Spleen (tissue), 7 donors: ENCODE measurements around the gene CAND2.

Experiments
- POLR2A ChIP-seq, 3 donors: fragments of 450-650 bp; IDR thresholded peaks; one replicate each; pipeline ENCODE4 v1.5.1; 2017; ENCODE audit warnings: antibody characterized with exemption in 3 of 3, mild to moderate bottlenecking in 1 of 3
- POLR2AphosphoS5 ChIP-seq, 3 donors: sonication (generic); formaldehyde crosslinking; IDR thresholded peaks; one replicate each; pipeline ENCODE4 v1.5.1; 2017; ENCODE audit warnings: antibody characterized with exemption in 3 of 3
- TF ChIP-seq, protein P1 (sequence below), 11 experiments: fragments of 200-600 bp in 7 of 11; fragments of 450-650 bp in 4 of 11; sonication (generic) in 4 of 11; IDR thresholded peaks in 8 of 11; conservative IDR thresholded peaks in 3 of 11; 1 replicate in 7 of 11; 2 replicates in 4 of 11; pipeline versions ENCODE4 v1.4.0 to v1.8.0; 2016 to 2021; ENCODE audit warnings: antibody characterized with exemption in 11 of 11, inconsistent platforms in 4 of 11, mild to moderate bottlenecking in 1 of 11
- donor health status: DM: no; HTN: no; CAD: no; lungs with moderate emphysema.
- donor health status: DM: no; HTN: no; CAD: no.
- donor health status: DM: no; HTN: no; CAD: no.

DNA sequence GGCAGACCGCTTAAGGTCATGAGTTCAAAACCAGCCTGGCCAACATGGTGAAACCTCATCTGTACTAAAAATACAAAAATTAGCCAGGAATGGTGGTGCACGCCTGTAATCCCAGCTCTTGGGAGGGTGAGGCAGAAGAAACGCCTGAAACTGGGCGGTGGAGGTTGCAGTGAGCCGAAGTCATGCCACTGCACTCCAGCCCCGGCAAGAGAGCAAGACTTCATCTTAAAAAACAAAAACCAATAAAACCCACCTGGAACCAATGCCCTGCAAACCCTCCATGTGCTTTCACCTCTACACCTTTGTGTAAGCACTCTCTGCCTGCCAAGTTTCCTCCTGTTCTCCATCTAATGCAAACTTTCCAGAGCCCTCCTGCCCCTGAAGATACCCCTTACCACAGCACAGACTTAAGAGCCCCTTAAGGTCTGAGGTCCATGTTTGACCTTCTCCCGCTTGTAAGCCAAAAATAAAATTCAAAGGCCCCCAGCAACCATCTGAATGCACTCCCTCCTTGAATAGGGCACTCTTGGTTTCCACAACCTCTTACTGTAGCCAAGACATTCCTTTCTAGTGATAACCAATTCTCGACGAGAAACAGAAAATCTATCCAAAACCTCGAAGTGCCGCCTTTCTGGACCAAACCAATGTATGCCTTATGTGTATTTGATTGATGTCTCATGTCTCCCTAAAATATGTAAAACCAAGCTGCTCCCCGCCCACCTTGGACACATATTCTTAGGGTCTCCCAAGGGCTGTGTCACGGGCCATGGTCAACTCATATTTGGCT lies 41.9 kb downstream of the CAND2 start:
- TF ChIP-seq, protein P1, sequence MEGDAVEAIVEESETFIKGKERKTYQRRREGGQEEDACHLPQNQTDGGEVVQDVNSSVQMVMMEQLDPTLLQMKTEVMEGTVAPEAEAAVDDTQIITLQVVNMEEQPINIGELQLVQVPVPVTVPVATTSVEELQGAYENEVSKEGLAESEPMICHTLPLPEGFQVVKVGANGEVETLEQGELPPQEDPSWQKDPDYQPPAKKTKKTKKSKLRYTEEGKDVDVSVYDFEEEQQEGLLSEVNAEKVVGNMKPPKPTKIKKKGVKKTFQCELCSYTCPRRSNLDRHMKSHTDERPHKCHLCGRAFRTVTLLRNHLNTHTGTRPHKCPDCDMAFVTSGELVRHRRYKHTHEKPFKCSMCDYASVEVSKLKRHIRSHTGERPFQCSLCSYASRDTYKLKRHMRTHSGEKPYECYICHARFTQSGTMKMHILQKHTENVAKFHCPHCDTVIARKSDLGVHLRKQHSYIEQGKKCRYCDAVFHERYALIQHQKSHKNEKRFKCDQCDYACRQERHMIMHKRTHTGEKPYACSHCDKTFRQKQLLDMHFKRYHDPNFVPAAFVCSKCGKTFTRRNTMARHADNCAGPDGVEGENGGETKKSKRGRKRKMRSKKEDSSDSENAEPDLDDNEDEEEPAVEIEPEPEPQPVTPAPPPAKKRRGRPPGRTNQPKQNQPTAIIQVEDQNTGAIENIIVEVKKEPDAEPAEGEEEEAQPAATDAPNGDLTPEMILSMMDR (IDR thresholded peaks at IDR 0.05 in 8 of 11, conservative IDR thresholded peaks at IDR 0.05 in 3 of 11), result no peak
- TF ChIP-seq POLR2A (IDR thresholded peaks at IDR 0.05), result no peak
- TF ChIP-seq POLR2AphosphoS5 (IDR thresholded peaks at IDR 0.05), result no peak
